ENCODE results near the gene TM2D1. TPM values are rescaled to one million over a fixed set of nuclear protein-coding genes. Genes with fewer than 3 reads are reported as not detected.

Gene TM2D1
- total and polyA plus RNA-seq, 10 donors = 17.0 to 68.6 (median 46.3) TPM

DNA sequence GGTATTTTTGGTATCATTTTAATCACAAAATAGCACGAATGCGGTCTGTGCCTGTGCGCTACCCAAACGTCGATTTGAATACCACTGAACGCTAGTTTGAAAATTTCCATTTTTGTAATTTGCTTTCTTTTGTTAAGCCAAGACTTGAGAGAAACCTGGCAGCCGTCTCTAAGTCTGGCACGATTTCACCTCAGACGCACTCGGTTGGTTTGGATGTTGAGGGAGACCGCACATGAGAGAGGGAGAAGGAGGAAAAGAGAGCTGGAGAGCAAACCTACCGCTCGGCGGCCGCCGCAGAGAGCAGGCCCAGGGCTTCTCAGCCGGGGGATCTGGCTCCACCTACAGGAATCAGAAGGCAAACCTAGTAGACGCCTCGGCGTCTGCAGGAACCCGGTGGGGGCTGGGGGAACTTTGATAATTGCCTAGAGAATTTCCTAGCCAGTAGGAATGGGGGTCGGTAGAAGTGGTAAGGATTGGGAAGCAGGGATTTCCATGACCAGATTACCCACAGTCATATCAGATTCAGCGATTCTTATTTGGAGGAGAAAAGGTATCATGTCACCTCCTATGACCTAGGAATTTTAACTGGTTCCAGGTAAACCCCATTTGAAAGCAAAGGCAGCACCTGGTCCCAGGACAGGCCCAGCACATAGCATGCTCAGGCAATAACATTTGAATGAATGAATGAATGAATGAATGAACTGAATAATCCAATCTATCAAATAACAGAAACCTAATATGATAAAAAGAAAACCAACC is 83.2 kb downstream of the TM2D1 start:
- Histone ChIP-seq H3K36me3 (no peaks in the 10 kb centered on the region), H3K4me3 (peak overlapping the region in 5 of 8 donors; percentile 6 to 58 (median 22)), H3K4me1 (peaks cover 0 to 30% (median 14%) of the 10 kb centered on the region in 6 donors), H3K9me3 (no peaks in the 10 kb centered on the region), H3K27ac (peak overlapping the region in 7 of 8 donors; percentile 40 to 81 (median 69)), H3K27me3 (replicated peaks in 1 of 7) (no peaks in the 10 kb centered on the region)
- WGBS, 5 donors = 9 to 23% (median 15%) methylated on average over 23 of the region's 23 CpGs
- intact Hi-C loops (cut with DNase I; ENCODE audit: low total_unique reads) = no loop called here
- DNase-seq = peak; percentile 93
- peak in 2 of 3 donors; percentile 37 to 38 for TF ChIP-seq POLR2AphosphoS5 (IDR thresholded peaks at IDR 0.05)
- no peak for TF ChIP-seq POLR2A (IDR thresholded peaks at IDR 0.05)
- TF ChIP-seq, protein P1, sequence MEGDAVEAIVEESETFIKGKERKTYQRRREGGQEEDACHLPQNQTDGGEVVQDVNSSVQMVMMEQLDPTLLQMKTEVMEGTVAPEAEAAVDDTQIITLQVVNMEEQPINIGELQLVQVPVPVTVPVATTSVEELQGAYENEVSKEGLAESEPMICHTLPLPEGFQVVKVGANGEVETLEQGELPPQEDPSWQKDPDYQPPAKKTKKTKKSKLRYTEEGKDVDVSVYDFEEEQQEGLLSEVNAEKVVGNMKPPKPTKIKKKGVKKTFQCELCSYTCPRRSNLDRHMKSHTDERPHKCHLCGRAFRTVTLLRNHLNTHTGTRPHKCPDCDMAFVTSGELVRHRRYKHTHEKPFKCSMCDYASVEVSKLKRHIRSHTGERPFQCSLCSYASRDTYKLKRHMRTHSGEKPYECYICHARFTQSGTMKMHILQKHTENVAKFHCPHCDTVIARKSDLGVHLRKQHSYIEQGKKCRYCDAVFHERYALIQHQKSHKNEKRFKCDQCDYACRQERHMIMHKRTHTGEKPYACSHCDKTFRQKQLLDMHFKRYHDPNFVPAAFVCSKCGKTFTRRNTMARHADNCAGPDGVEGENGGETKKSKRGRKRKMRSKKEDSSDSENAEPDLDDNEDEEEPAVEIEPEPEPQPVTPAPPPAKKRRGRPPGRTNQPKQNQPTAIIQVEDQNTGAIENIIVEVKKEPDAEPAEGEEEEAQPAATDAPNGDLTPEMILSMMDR (IDR thresholded peaks at IDR 0.05 in 8 of 11, conservative IDR thresholded peaks at IDR 0.05 in 3 of 11) = peak in 9 of 11 experiments; percentile 47 to 86 (median 71)

DNA sequence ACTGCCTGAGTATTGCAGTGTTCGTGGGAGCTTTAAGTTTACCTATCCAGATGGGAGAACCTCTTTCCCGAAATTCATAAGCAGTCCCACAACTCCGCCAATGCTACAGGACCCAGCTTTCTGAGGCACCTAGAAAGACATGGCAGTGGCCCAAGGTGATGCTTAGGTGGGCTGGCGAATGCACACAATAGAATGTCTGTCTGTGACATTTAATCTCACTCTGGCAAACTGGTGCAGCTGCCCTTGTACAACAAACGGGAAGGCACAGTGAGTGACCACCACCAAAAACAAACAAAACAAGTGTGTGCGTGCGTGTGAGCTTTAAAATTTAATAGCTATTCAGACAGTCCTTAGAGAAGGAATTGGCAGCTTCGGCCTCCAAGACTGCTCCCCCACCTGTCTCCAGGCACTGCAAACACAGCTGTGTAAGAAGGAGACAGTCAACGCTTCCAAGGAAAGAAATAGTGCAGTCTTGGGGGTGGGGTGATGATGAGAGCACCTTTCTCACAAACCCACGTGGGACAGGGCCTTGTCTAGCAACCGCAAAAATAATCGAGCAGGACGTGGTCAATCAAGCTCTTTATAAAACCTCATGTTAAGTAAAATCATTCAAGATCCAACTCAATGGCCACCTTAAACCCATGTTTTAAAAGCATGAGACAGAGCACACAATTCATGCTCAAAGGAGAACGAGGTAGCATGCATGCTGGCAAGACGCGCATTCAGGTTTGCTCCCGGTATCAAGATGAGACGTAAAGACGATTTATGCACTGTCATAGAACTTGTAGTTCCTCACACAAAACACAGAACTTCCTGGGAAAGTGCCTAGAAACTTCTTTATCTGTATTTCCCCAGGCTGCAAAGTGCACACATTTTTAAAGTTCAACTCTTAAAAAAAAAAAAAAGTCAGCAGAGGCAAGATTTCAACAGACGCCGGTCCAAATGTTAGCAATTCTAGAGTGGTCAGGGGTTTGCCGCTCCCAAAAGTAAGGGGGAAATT is 84.1 kb downstream of the TM2D1 start:
- Histone ChIP-seq H3K4me1 (peaks cover 0 to 30% (median 14%) of the 10 kb centered on the region in 6 donors), H3K9me3 (no peaks in the 10 kb centered on the region), H3K4me3 (peak overlapping the region in 5 of 8 donors; percentile 6 to 58 (median 22)), H3K36me3 (no peaks in the 10 kb centered on the region), H3K27ac (peak overlapping the region in 7 of 8 donors; percentile 40 to 81 (median 69)), H3K27me3 (replicated peaks in 1 of 7) (no peaks in the 10 kb centered on the region)
- 54 to 68% (median 65%) methylated on average over 22 of the region's 22 CpGs for WGBS, 5 donors
- no peak for DNase-seq
- intact Hi-C loops (cut with DNase I; ENCODE audit: low total_unique reads) = no loop called here
- no peak for TF ChIP-seq POLR2AphosphoS5 (IDR thresholded peaks at IDR 0.05)
- TF ChIP-seq, protein P1 (IDR thresholded peaks at IDR 0.05 in 8 of 11, conservative IDR thresholded peaks at IDR 0.05 in 3 of 11) = no peak
- no peak for TF ChIP-seq POLR2A (IDR thresholded peaks at IDR 0.05)

DNA sequence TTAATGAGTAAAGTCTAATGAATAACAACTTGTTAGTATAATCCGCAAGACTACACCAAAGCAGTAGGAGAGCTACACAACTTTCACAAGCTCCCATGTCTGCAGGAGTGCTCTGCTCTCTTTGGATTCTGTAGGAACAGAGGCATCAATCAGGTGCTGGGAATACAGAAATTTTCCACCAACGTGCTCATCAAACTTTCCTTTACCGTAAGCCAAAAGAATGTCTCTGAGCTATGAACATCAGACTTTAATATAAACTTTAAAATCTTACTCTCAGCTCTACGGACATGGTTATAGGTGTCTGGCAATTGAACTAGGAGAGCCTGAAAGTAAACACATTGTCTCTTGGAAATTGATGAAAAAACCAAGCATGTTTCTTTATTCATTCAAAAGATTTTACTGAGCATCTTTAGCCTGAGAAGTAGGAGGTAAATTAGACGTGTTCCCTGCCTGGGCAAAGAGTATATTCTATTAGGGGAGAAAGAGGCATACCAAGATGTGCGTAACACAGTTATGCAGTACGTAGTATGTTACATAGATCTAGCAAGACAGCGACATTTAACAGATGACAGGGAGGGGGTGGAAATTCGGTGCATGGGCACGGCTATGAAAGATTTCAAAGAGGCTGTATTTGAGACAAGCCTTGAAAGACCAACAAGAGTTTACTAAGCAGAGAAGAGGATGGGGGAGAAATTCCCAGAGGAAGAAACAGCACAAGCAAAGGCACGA is 85.2 kb downstream of the TM2D1 start:
- Histone ChIP-seq H3K4me1 (peaks cover 0 to 30% (median 14%) of the 10 kb centered on the region in 6 donors), H3K36me3 (no peaks in the 10 kb centered on the region), H3K4me3 (no peak overlapping the region), H3K9me3 (no peaks in the 10 kb centered on the region), H3K27ac (peak overlapping the region in 5 of 8 donors; percentile 35 to 73 (median 60)), H3K27me3 (replicated peaks in 1 of 7) (no peaks in the 10 kb centered on the region)
- WGBS, 5 donors = 89 to 97% (median 94%) methylated on average over 11 of the region's 11 CpGs
- DNase-seq = no peak
- no peak for TF ChIP-seq POLR2AphosphoS5 (IDR thresholded peaks at IDR 0.05)
- no peak for TF ChIP-seq POLR2A (IDR thresholded peaks at IDR 0.05)
- TF ChIP-seq, protein P1 (IDR thresholded peaks at IDR 0.05 in 8 of 11, conservative IDR thresholded peaks at IDR 0.05 in 3 of 11) = no peak
- intact Hi-C loops (cut with DNase I; ENCODE audit: low total_unique reads) = no loop called here
